Measurements from ENCODE around the gene MORN4. TPM values are rescaled to one million over a fixed set of nuclear protein-coding genes. Genes with fewer than 3 reads are reported as not detected.

The MORN4 gene
- total and polyA plus RNA-seq, 2 donors (not counting 3 experiments of a cell fraction or from before 2014, with no cell fraction given): 12.2 to 13.9 TPM

DNA sequence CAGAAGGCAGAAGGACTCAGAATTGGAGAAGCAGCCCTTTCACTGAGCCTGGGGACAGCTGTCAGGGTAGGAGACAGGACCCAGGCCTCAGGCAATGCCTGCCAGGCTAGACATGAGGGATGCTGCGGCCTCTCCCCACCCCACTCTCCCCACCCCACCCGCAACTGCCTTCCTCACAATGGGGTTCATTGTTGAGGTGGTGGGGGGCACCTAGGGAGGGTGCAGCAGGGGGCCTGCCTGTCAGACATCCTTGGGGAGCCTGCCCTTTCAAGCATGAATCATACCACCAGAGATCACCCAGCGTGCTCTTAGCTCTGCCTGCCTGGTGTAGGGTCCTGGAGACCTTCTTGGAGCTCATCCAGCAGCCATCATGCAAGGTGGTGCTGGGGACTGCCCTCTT, 43.8 kb downstream of the MORN4 start, which contains the start of gene C10orf62:
TSS of gene C10orf62 (plus strand) at position 243 of the 400 bp plus-strand sequence. CDS start 177 bp downstream, outside the sequence.
- no peaks in the 10 kb centered on the region for H4K20me1 ChIP-seq (replicated peaks; ENCODE audit: control insufficient read depth, extremely low read depth, insufficient read depth, low read length)
- no peaks in the 10 kb centered on the region for H3K4me1 ChIP-seq (ENCODE audit: control insufficient read depth, extremely low read depth, insufficient read depth, low read length)
- H2AFZ ChIP-seq (ENCODE audit: low read depth, low read length): no peak within 1 kb of the TSS
- H3K27ac ChIP-seq (ENCODE audit: insufficient read depth, low read depth, low read length): no peak within 1 kb of the TSS
- no peaks in the 10 kb centered on the region for H3K36me3 ChIP-seq (ENCODE audit: control insufficient read depth in 2 of 2, extremely low read depth in 1 of 2, insufficient read depth in 2 of 2, low read length in 2 of 2)
- H3K79me2 ChIP-seq (ENCODE audit: control insufficient read depth, insufficient read depth, low read length): no peaks in the 10 kb centered on the region
- no peaks in the 10 kb centered on the region for H3K9me1 ChIP-seq (replicated peaks; ENCODE audit: control insufficient read depth, extremely low read depth, insufficient read depth, low read length)
- DNase-seq (ENCODE audit: low read depth, low spot score) (no peak), FAIRE-seq (no peak)
- no TSS peak for BruUV-seq (replicated peaks)
- H3K4me2 ChIP-seq (ENCODE audit: insufficient read depth, low read length): no peak within 1 kb of the TSS
- H3K4me3 ChIP-seq (replicated peaks in 1 of 3; ENCODE audit: insufficient read depth in 1 of 3, low read depth in 1 of 3, low read length in 3 of 3): no peak within 1 kb of the TSS
- CTCF ChIA-PET: interaction anchor here (0.7 to 2.7 kb wide), 4 partner anchors 14 to 55 kb away, joined by 4 to 10 read pairs (median 6); partner anchors contain the start of gene ANKRD2
- intact Hi-C loops (cut with micrococcal nuclease) (no loop called here), dilution Hi-C loops (cut with MboI; ENCODE audit: extremely low pct_ligation_motif_present, low sequenced_read_pairs) (no loop called here)
- H3K9me3 ChIP-seq (replicated peaks; ENCODE audit: control insufficient read depth, insufficient read depth, low read length): no peaks in the 10 kb centered on the region
- no peaks in the 10 kb centered on the region for H3K27me3 ChIP-seq (ENCODE audit: control insufficient read depth in 2 of 2, insufficient read depth in 2 of 2, low read length in 2 of 2)
- H3K9ac ChIP-seq (replicated peaks; ENCODE audit: extremely low read depth, insufficient read depth, low read length): no peak within 1 kb of the TSS
- POLR2A ChIA-PET: no interaction called here
- TF ChIP-seq JUN (IDR thresholded peaks at IDR 0.05; ENCODE audit: borderline replicate concordance, insufficient read depth, insufficient read length, low read depth): no peak
- TF ChIP-seq POLR2AphosphoS5 (IDR thresholded peaks at IDR 0.05; ENCODE audit: insufficient read depth, low read depth, low read length): no peak
- no peak for TF ChIP-seq FOS (IDR thresholded peaks at IDR 0.05; ENCODE audit: borderline replicate concordance, insufficient read depth, low read length)
- TF ChIP-seq, protein P1, sequence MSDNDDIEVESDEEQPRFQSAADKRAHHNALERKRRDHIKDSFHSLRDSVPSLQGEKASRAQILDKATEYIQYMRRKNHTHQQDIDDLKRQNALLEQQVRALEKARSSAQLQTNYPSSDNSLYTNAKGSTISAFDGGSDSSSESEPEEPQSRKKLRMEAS (IDR thresholded peaks at IDR 0.05; ENCODE audit: insufficient read depth, insufficient read length): no peak
- TF ChIP-seq, protein P2, sequence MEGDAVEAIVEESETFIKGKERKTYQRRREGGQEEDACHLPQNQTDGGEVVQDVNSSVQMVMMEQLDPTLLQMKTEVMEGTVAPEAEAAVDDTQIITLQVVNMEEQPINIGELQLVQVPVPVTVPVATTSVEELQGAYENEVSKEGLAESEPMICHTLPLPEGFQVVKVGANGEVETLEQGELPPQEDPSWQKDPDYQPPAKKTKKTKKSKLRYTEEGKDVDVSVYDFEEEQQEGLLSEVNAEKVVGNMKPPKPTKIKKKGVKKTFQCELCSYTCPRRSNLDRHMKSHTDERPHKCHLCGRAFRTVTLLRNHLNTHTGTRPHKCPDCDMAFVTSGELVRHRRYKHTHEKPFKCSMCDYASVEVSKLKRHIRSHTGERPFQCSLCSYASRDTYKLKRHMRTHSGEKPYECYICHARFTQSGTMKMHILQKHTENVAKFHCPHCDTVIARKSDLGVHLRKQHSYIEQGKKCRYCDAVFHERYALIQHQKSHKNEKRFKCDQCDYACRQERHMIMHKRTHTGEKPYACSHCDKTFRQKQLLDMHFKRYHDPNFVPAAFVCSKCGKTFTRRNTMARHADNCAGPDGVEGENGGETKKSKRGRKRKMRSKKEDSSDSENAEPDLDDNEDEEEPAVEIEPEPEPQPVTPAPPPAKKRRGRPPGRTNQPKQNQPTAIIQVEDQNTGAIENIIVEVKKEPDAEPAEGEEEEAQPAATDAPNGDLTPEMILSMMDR (IDR thresholded peaks at IDR 0.05; ENCODE audit: extremely low read depth in 1 of 2, insufficient read depth in 1 of 2, low read depth in 1 of 2, low read length in 2 of 2): no peak
- TF ChIP-seq MYC (IDR thresholded peaks at IDR 0.05; ENCODE audit: low read depth, low read length): no peak
- TF ChIP-seq GATA2 (IDR thresholded peaks at IDR 0.05; ENCODE audit: insufficient read depth, insufficient read length, low read depth, low read length): no peak

All from endothelial cell of umbilical vein (primary cell).